ENCODE data around the gene CORO2A.

Gene CORO2A

GRCh38 chr9:98190757-98191105 is 1.7 kb downstream of the CORO2A start:
- Histone ChIP-seq H3K4me1 (ENCODE audit: insufficient read depth, low read length, severe bottlenecking) (peaks cover 7% of the 10 kb centered on the region), H2AFZ (ENCODE audit: low read length) (no peak overlapping the region), H3K79me2 (ENCODE audit: insufficient read depth, low read length) (no peaks in the 10 kb centered on the region), H3K4me3 (ENCODE audit: low read depth, low read length, poor library complexity, severe bottlenecking) (no peak overlapping the region), H3K36me3 (ENCODE audit: insufficient read depth, low read length) (no peaks in the 10 kb centered on the region), H3F3A (ENCODE audit: insufficient read depth, low read length) (0 out of 2 replicates have a peak, but pooled peaks cover 5% of the 10 kb centered on the region), H3K9ac (ENCODE audit: low read length) (no peak overlapping the region), H3K4me2 (ENCODE audit: low read length) (no peak overlapping the region), H3K9me3 (ENCODE audit: low read length) (no peaks in the 10 kb centered on the region), H3K27me3 (ENCODE audit: insufficient read depth, low read length) (no peaks in the 10 kb centered on the region), H3K27ac (ENCODE audit: low read depth, low read length, poor library complexity, severe bottlenecking) (no peak overlapping the region), H3K9me2 (ENCODE audit: low read depth, low read length) (no peaks in the 10 kb centered on the region), H4K20me1 (ENCODE audit: insufficient read depth, low read length) (no peaks in the 10 kb centered on the region)
- TF ChIP-seq CTCF (IDR thresholded peaks at IDR 0.05; ENCODE audit: low read length) (no peak), EZH2 (IDR thresholded peaks at IDR 0.05; ENCODE audit: borderline replicate concordance, low read length) (no peak)

- no peaks in the 10 kb centered on the region for H3K27me3 ChIP-seq (ENCODE audit: insufficient read depth, low read length)
- H3K36me3 ChIP-seq (ENCODE audit: insufficient read depth, low read length), result no peaks in the 10 kb centered on the region
- H3K9me3 ChIP-seq (ENCODE audit: low read length), result no peaks in the 10 kb centered on the region
- H3K4me1 ChIP-seq (ENCODE audit: insufficient read depth, low read length, severe bottlenecking), result peaks cover 7% of the 10 kb centered on the region
- H4K20me1 ChIP-seq (ENCODE audit: insufficient read depth, low read length), result no peaks in the 10 kb centered on the region
- no peak overlapping the region for H2AFZ ChIP-seq (ENCODE audit: low read length)
- 0 out of 2 replicates have a peak, but pooled peaks cover 5% of the 10 kb centered on the region for H3F3A ChIP-seq (ENCODE audit: insufficient read depth, low read length)
- H3K9me2 ChIP-seq (ENCODE audit: low read depth, low read length), result no peaks in the 10 kb centered on the region
- no peak overlapping the region for H3K4me2 ChIP-seq (ENCODE audit: low read length)
- no peak overlapping the region for H3K9ac ChIP-seq (ENCODE audit: low read length)
- H3K79me2 ChIP-seq (ENCODE audit: insufficient read depth, low read length), result no peaks in the 10 kb centered on the region
- TF ChIP-seq EZH2 (IDR thresholded peaks at IDR 0.05; ENCODE audit: borderline replicate concordance, low read length) (no peak), CTCF (IDR thresholded peaks at IDR 0.05; ENCODE audit: low read length) (no peak)
- H3K27ac ChIP-seq (ENCODE audit: low read depth, low read length, poor library complexity, severe bottlenecking), result no peak overlapping the region
- no peak overlapping the region for H3K4me3 ChIP-seq (ENCODE audit: low read depth, low read length, poor library complexity, severe bottlenecking)
These were observed 3.0 kb downstream of the CORO2A start for GRCh38 chr9:98189412-98189811.

- no peaks in the 10 kb centered on the region for H3K27me3 ChIP-seq (ENCODE audit: insufficient read depth, low read length)
- H3K36me3 ChIP-seq (ENCODE audit: insufficient read depth, low read length), result no peaks in the 10 kb centered on the region
- H3K4me3 ChIP-seq (ENCODE audit: low read depth, low read length, poor library complexity, severe bottlenecking), result no peak overlapping the region
- TF ChIP-seq EZH2 (IDR thresholded peaks at IDR 0.05; ENCODE audit: borderline replicate concordance, low read length), result no peak
- TF ChIP-seq CTCF (IDR thresholded peaks at IDR 0.05; ENCODE audit: low read length), result no peak
- H3K79me2 ChIP-seq (ENCODE audit: insufficient read depth, low read length), result no peaks in the 10 kb centered on the region
- no peak overlapping the region for H3K9ac ChIP-seq (ENCODE audit: low read length)
- H3K9me2 ChIP-seq (ENCODE audit: low read depth, low read length), result no peaks in the 10 kb centered on the region
- no peak overlapping the region for H3K4me2 ChIP-seq (ENCODE audit: low read length)
- H3K4me1 ChIP-seq (ENCODE audit: insufficient read depth, low read length, severe bottlenecking), result peaks cover 7% of the 10 kb centered on the region
- H3F3A ChIP-seq (ENCODE audit: insufficient read depth, low read length), result 0 out of 2 replicates have a peak, but pooled peaks cover 5% of the 10 kb centered on the region
- no peak overlapping the region for H2AFZ ChIP-seq (ENCODE audit: low read length)
- H4K20me1 ChIP-seq (ENCODE audit: insufficient read depth, low read length), result no peaks in the 10 kb centered on the region
- H3K27ac ChIP-seq (ENCODE audit: low read depth, low read length, poor library complexity, severe bottlenecking), result no peak overlapping the region
- H3K9me3 ChIP-seq (ENCODE audit: low read length), result no peaks in the 10 kb centered on the region
These were observed 4.5 kb downstream of the CORO2A start for GRCh38 chr9:98187926-98188325.
